ENCODE results near the gene CCDC85B.
A peak's percentile ranks its signal among the peaks of the same experiment; 100 is the strongest.

Gene CCDC85B

GRCh38 chr11:65862191-65862735 lies 28.2 kb upstream of the CCDC85B start:
- H3K36me3 Mint-ChIP-seq (ENCODE audit: low read depth), result peaks cover 22% of the 10 kb centered on the region
- ATAC-seq, result no peak
- no peak for DNase-seq
- H3K4me3 Mint-ChIP-seq, result no peak overlapping the region
- no peaks in the 10 kb centered on the region for H3K9me3 Mint-ChIP-seq
- peak overlapping the region; percentile 31 for H3K27ac Mint-ChIP-seq
- H3K4me1 Mint-ChIP-seq, result peaks cover 26% of the 10 kb centered on the region
- no peaks in the 10 kb centered on the region for H3K27me3 Mint-ChIP-seq

DNA sequence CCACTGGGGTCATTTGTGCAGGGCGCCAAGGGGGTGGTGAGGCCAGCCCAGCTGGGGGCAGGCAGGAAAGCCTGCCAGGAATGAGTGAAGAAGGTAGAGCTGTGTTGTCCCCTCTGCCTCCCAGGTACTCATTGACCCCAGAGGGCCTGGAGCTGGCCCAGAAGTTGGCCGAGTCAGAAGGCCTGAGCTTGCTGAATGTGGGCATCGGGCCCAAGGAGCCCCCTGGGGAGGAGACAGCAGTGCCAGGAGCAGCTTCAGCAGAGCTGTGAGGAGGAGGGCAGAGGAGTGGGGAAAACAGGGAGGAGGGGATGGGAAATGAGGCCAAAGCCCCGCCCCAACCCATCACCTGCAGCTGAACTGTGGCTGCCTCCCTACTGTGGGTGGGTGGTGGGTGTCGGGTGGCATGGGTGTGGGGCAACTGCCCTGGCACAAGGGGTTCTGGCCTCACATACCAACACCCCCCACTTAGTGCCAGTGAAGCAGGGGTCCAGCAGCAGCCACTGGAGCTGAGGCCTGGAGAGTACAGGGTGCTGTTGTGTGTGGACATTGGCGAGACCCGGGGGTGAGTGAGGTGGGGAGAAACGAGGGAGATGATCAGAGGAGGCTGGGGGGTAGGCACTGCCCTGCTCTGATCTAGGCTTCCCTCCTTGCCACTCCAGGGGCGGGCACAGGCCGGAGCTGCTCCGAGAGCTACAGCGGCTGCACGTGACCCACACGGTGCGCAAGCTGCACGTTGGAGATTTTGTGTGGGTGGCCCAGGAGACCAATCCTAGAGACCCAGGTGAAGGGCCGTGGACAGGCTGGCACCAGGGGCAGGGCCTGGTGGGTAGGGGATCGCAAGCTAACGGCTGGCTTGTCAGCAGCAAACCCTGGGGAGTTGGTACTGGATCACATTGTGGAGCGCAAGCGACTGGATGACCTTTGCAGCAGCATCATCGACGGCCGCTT lies 27.3 kb upstream of the CCDC85B start:
- Mint-ChIP-seq H3K4me3 (no peak overlapping the region), H3K9me3 (no peaks in the 10 kb centered on the region), H3K27me3 (no peaks in the 10 kb centered on the region), H3K36me3 (ENCODE audit: low read depth) (peaks cover 22% of the 10 kb centered on the region), H3K4me1 (peaks cover 25% of the 10 kb centered on the region), H3K27ac (peak overlapping the region; percentile 31)
- ATAC-seq (no peak), DNase-seq (no peak)

DNA sequence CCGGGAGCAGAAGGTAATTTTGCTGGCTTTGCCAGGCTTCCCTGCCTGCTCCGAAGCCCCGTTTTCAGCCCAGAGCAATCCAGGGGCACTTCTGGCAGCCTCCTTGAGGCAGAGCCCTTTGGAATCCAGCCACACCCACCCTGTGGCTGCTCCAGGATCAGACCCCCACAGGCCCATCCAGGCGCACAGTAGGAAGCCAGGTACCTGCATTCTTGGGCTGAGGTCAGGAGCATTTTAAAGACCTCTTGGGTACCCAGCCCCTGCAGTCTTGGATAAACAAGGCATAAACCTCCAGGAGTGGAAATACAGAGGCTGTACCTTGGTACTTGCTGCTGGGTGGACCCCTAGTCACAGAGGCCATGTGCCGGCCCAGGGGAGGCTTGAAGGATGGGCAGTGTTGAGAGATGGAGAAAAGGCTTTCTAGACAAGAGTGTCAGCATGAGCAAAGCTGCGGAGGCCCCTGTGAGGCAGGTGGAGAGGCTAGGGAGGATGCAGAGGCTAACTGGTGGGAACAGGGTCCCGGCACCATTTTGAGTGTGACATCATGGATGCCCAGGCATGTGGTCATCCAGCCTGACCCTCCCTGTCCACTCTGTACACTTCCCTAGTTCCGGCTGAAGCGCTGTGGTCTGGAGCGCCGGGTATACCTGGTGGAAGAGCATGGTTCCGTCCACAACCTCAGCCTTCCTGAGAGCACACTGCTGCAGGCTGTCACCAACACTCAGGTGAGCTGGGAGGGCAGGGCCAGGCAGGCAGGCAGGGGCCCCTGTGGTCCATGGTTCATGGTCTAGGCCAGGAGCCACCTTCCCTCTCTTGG lies 26.4 kb upstream of the CCDC85B start:
- H3K36me3 Mint-ChIP-seq (ENCODE audit: low read depth), result peaks cover 22% of the 10 kb centered on the region
- DNase-seq, result no peak
- ATAC-seq, result no peak
- H3K27ac Mint-ChIP-seq, result no peak overlapping the region
- H3K4me3 Mint-ChIP-seq, result no peak overlapping the region
- no peaks in the 10 kb centered on the region for H3K27me3 Mint-ChIP-seq
- no peaks in the 10 kb centered on the region for H3K9me3 Mint-ChIP-seq
- peaks cover 19% of the 10 kb centered on the region for H3K4me1 Mint-ChIP-seq

DNA sequence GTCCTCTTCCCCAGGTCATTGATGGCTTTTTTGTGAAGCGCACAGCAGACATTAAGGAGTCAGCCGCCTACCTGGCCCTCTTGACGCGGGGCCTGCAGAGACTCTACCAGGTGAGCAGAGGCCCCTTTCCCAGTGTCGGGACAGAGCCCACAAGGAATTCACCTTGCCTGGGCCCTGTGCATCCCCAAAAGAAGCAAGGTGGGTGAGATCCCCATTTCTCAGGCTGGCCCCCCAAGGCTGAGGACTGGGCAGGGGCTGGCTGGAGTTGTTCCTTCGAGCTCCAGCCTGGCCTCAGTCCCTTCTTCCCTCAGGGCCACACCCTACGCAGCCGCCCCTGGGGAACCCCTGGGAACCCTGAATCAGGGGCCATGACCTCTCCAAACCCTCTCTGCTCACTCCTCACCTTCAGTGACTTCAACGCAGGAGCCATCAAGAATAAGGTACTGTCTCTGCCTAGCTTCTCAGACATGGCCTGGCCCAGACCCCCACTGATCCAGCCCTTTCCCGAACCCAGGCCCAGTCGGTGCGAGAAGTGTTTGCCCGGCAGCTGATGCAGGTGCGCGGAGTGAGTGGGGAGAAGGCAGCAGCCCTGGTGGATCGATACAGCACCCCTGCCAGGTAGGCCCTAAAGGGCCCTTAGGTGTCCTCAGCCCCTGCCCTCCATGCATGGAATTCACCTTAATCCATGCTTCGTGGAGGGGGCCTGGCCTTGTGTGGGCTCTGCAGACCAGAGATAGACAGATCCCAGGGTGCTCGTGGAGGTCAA lies 25.6 kb upstream of the CCDC85B start:
- ATAC-seq, result no peak
- Mint-ChIP-seq H3K36me3 (ENCODE audit: low read depth) (peaks cover 22% of the 10 kb centered on the region), H3K4me3 (no peak overlapping the region), H3K27me3 (no peaks in the 10 kb centered on the region), H3K9me3 (no peaks in the 10 kb centered on the region), H3K4me1 (peaks cover 18% of the 10 kb centered on the region), H3K27ac (no peak overlapping the region)
- DNase-seq, result no peak

GRCh38 chr11:65865550-65866172 lies 24.8 kb upstream of the CCDC85B start:
- peaks cover 19% of the 10 kb centered on the region for H3K4me1 Mint-ChIP-seq
- no peaks in the 10 kb centered on the region for H3K9me3 Mint-ChIP-seq
- H3K27me3 Mint-ChIP-seq, result no peaks in the 10 kb centered on the region
- H3K27ac Mint-ChIP-seq, result no peak overlapping the region
- DNase-seq (no peak), ATAC-seq (no peak)
- H3K4me3 Mint-ChIP-seq, result no peak overlapping the region
- H3K36me3 Mint-ChIP-seq (ENCODE audit: low read depth), result peaks cover 21% of the 10 kb centered on the region

GRCh38 chr11:65866509-65867283 lies 23.8 kb upstream of the CCDC85B start:
- DNase-seq (no peak), ATAC-seq (no peak)
- no peaks in the 10 kb centered on the region for H3K27me3 Mint-ChIP-seq
- H3K4me1 Mint-ChIP-seq, result peaks cover 23% of the 10 kb centered on the region
- no peaks in the 10 kb centered on the region for H3K9me3 Mint-ChIP-seq
- H3K27ac Mint-ChIP-seq, result no peak overlapping the region
- H3K4me3 Mint-ChIP-seq, result no peak overlapping the region
- H3K36me3 Mint-ChIP-seq (ENCODE audit: low read depth), result peaks cover 15% of the 10 kb centered on the region

DNA sequence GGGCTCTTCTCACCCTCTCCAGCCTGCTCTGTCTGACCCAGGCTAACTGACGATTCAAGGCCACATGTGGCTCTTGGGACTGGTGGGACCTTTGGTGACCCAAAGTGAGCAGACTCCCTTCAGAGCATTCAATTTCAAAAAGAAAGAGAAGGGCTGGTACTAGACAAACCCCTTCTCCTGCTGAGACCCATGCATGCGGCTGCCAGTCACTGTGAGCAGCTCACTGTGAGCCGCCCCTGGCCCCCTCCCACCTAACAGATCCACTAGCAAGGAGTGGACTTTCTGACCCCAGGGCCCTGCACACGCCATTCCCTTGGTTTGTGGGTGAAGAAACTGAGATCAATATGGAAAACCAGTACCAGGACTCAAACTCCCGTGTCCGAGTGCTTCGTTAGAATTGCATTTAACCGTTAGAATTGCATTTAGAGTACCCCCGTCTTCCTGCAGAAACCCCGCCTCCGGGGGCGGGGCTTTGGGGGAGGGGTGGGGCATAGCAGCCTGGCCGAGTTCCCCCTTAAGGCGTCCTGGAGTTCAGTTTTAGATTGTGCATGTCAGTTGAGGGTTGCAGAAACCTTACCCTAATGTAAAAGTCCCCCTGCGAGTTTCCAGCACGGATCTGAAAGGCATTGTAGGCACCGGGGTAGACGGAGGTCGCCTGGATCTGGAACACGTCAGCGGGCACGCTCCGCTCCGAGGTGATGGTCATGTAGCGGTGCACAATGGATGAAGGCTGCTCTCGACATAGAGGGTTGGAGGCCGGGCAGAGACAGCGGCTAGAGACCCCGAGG lies 23.0 kb upstream of the CCDC85B start:
- DNase-seq (peak; percentile 60), ATAC-seq (no peak)
- Mint-ChIP-seq H3K4me1 (peaks cover 20% of the 10 kb centered on the region), H3K27ac (no peak overlapping the region), H3K9me3 (no peaks in the 10 kb centered on the region), H3K36me3 (ENCODE audit: low read depth) (peaks cover 12% of the 10 kb centered on the region), H3K27me3 (no peaks in the 10 kb centered on the region), H3K4me3 (no peak overlapping the region)

DNA sequence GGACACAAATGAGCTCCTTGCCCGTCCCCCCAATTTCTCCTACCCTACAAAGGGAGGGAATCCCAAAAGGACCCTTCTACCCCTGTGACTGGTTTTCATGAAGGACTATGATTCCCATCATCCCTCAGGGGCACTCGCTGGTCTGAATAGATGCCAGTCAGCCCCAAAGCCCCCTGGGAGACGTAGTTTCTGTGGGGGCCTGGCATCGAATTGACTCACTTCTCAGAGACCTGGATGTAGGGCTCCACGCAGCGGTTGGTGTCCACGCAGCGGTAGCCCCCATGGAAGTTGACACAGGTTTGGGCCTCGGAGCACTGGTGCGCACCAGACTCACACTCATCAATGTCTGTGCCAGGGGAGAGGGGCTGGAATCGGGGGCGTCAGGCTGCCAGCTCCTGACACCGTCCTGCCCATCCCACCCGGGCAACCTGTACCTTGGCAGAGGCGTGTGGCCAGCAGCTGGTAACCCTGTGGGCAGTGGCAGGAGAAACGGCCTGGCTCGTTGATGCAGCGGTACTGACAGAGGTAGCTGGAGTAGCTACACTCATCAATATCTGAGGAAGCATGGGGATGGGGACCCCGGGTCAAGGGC lies 22.3 kb upstream of the CCDC85B start:
- no peak for DNase-seq
- peaks cover 8% of the 10 kb centered on the region for H3K36me3 Mint-ChIP-seq (ENCODE audit: low read depth)
- ATAC-seq, result no peak
- no peak overlapping the region for H3K4me3 Mint-ChIP-seq
- no peaks in the 10 kb centered on the region for H3K27me3 Mint-ChIP-seq
- H3K4me1 Mint-ChIP-seq, result peaks cover 20% of the 10 kb centered on the region
- H3K27ac Mint-ChIP-seq, result no peak overlapping the region
- no peaks in the 10 kb centered on the region for H3K9me3 Mint-ChIP-seq

GRCh38 chr11:65868907-65869306 lies 21.6 kb upstream of the CCDC85B start:
- no peak for ATAC-seq
- no peaks in the 10 kb centered on the region for H3K27me3 Mint-ChIP-seq
- no peak overlapping the region for H3K27ac Mint-ChIP-seq

GRCh38 chr11:65869643-65870306 lies 20.7 kb upstream of the CCDC85B start:
- H3K27me3 Mint-ChIP-seq, result no peaks in the 10 kb centered on the region
- no peaks in the 10 kb centered on the region for H3K9me3 Mint-ChIP-seq
- no peak for DNase-seq
- no peak overlapping the region for H3K27ac Mint-ChIP-seq
- peaks cover 8% of the 10 kb centered on the region for H3K36me3 Mint-ChIP-seq (ENCODE audit: low read depth)
- no peak for ATAC-seq
- H3K4me1 Mint-ChIP-seq, result peaks cover 27% of the 10 kb centered on the region
- no peak overlapping the region for H3K4me3 Mint-ChIP-seq

More at GRCh38 chr11:65868907-65869306, 21.6 kb upstream of the CCDC85B start:
- Mint-ChIP-seq H3K4me3 (no peak overlapping the region), H3K9me3 (no peaks in the 10 kb centered on the region), H3K36me3 (ENCODE audit: low read depth) (peaks cover 8% of the 10 kb centered on the region), H3K4me1 (peaks cover 26% of the 10 kb centered on the region)
- DNase-seq, result no peak

DNA sequence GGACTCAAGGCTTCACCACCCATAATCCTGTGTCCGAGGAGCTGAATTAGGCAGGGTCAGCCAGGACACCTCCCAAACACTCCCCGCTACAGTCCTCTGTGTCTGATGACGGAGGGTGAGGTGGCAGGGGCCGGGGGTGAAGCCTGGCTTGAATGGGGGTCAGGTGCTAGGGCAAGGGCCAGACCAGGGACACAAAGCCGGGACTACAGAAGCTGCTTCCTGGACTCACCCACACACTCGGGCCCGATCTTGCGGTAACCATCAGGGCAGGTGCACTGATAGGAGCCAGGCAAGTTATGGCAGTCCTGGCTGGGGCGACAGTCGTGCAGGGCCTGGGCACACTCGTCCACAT lies 20.2 kb upstream of the CCDC85B start:
- no peaks in the 10 kb centered on the region for H3K27me3 Mint-ChIP-seq
- DNase-seq, result no peak
- ATAC-seq, result no peak
- H3K36me3 Mint-ChIP-seq (ENCODE audit: low read depth), result peaks cover 6% of the 10 kb centered on the region
- no peak overlapping the region for H3K27ac Mint-ChIP-seq
- H3K4me1 Mint-ChIP-seq, result peaks cover 27% of the 10 kb centered on the region
- H3K9me3 Mint-ChIP-seq, result no peaks in the 10 kb centered on the region
- H3K4me3 Mint-ChIP-seq, result no peak overlapping the region
